Dedifferentiated amniotic fluid mesenchymal stem cell (primary cell): ENCODE results near the gene RUNX2.

Experiments used
- DNase-seq: peaks from one replicate; pipeline ENCODE4 v3.0.0-alpha.2; 2016; ENCODE audit errors: extremely low spot score

The RUNX2 gene

GRCh38 chr6:45514454-45515230 is 186.5 kb downstream of the RUNX2 start:
- DNase-seq, result no peak

GRCh38 chr6:45518013-45518720 is 190.0 kb downstream of the RUNX2 start:
- no peak for DNase-seq

DNA sequence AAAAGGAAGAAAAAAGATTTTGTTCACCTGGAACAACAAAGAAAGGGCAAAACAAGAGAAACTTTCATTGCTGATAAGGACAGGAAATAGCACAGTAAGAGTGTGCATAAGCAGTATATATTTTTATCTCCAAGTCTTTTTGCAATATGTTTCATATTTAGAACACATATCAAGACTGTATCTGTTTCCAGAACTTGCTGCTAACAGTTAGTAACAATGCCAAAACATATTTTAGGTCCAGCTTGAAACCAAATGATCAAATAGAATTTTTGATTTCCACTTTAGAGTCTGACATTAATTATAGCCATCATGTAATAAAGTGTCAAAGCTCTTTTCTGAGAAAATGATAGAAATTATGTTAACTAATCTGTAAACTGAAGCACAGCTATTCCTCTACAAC is 193.1 kb downstream of the RUNX2 start:
- no peak for DNase-seq

- DNase-seq, result no peak
These were observed 194.4 kb downstream of the RUNX2 start for GRCh38 chr6:45522486-45522885.

DNA sequence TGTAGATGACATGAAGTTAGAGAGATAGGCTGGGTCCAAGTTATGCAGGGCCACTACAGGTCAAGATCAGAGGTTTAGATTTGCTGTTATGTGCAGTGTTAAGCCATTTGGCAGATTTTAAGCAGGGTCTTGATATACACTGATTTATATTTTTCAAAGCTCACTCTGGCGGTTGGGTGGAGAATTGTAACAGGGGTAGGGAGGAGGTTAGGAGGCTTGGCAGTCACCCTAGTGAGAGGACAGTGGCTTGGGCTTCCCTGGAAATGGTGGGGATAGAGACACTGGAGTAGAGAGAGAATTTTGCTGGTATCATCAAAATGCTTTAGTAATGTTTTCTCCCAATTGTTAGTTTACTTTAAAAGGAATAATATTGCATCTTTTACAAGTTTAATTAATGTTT is 199.1 kb downstream of the RUNX2 start:
- no peak for DNase-seq

- no peak for DNase-seq
These were observed 204.0 kb downstream of the RUNX2 start for GRCh38 chr6:45531999-45532595.

DNA sequence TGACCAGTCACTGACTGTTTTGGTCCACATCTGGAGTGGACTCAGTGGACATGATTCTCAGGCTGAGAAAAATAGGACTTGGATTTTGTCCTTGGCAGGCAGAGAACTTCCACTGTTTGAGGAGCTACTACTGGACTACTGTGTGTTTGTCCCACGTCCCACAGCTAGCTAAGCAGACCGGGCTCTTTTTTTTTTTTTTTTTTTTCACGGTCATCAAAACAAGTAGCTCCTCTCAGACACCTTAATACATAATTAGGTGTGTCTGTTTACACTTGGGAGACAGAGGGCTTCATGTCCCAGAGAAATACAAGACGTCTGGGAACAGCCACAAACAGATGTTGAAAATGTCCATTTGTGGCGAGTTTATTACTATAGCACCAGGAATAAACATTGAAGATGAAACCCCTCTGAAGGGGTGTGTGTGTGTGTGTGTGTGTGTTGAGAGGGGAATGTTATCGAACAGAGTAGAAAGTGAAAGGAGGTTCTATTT is 204.6 kb downstream of the RUNX2 start:
- DNase-seq, result peak; percentile 16

GRCh38 chr6:45533386-45533785 is 205.3 kb downstream of the RUNX2 start:
- peak; percentile 20 for DNase-seq

- DNase-seq, result no peak
These were observed 207.8 kb downstream of the RUNX2 start for GRCh38 chr6:45535933-45536332.

DNA sequence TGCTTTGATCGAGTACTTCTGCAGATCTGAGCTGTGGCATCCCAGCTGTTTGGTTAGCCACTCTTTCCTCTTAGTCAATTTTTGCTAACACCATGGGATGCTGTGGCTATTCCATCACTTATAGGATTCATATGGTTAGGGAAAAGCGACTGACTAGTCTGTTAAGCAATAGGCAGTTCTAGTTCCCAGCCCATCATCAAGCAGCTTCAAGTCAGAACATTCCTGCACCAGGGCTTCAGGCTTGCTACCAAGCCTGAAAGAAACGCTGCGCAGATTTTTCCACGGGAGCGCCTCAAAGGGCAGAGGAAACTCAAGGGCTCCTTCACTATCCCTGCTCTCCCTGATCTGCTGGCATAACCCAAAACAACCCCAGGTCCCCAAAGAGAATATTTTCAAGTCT is 209.4 kb downstream of the RUNX2 start:
- no peak for DNase-seq

DNA sequence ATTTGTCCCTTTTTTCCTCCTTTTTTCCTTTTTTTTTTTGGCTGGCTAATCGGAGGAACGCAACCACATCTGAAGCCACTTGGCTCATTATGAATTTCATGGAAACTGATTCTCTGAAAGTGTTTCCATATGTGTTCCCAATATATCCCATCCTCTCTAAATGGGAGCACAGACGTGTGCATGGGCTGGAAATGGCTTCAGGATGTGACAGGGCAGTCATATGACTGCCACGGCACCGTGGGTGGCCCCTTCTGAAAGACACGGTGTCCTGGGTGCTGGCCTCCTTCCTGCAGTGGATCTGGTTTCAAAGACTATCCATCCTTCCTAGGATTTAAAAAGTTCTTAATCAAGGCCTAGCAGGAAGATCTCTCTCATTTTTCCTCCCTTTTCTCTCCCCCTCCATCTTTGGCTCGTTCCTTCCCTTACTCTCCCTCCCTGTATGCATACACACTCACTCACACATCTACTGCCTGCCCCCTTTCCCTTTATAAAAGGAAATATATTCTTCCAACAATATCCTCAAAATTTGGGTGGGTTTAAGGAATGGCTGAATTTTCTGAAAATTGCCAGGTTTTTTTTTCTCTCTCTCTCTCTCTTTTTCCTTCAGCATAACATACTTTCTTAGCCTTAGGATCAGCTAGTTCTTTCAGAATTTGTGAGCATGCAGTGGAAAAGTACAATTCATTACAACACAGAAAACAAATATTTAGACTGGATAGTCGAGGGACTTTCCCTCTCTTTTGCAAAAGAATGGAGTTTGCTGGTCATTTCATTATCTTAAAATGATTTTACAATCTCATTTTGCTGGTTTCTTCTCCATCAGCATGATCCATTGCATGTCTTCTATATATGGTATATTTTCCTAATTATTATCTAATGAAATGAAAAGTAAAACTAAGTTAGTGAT is 210.8 kb downstream of the RUNX2 start:
- DNase-seq, result no peak

- DNase-seq, result no peak
These were observed 212.3 kb downstream of the RUNX2 start for GRCh38 chr6:45540375-45540920.

DNA sequence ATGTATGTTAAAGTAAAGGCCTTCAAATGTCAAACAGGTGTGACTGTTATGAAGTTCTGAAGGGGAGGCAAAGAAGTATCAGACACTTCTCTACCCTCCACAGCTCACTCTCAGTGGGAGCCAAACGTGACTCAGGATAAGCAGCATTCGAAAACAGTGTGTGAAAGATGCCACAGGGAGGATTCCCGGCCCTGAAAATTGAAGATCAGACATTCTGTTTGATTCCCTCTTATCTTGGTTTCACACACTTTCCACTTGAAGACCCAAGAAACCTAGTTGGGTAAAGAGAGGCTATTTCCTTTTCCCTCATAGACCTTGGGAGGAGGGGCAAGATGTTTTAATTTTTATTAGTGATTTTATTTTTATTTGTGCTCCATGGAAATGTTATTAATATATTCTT is 213.8 kb downstream of the RUNX2 start:
- DNase-seq, result no peak

DNA sequence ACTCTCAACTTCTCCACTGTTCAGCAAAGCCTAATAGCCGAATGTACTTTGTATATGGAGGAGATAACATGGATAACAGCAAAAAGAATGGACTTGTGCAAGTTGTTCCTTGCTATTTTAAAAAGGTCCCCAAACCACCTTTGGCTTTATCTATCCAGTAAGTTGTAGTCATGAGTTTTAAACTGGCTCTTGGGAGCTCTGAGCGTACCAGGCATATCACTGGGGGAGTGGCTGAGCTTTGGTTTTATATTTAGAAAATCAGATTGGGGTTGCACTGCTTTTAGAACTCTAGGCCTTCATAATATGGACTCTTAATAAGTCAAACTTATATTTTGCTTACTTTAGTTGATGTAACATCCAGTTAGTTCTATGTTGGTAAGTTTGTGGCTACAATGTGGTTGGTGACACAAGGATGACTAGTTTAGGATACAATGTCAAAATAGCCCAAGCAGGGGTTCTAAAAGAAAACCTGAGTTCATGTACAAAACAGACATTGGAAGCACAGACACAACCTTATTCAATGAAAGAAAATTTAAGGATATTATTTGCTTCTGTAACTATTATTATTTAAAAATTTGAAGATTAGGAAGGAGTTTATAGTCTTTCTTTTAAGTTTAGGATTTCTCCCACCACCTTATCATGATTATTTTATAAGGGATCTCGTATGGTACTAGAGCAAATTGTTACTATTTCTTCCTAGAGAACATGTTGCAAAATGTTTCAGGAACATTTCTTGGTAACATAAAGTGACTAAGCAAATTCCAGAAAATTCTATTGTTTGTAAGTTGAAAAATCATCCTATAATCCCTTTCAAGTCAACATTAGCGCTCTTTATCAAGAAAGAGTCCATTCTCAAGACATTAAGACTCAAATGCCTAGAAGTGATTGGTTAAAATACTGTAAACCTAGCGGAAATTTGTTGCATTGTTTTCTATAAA is 215.4 kb downstream of the RUNX2 start:
- DNase-seq, result no peak

- no peak for DNase-seq
These were observed 217.3 kb downstream of the RUNX2 start for GRCh38 chr6:45545416-45545815.

DNA sequence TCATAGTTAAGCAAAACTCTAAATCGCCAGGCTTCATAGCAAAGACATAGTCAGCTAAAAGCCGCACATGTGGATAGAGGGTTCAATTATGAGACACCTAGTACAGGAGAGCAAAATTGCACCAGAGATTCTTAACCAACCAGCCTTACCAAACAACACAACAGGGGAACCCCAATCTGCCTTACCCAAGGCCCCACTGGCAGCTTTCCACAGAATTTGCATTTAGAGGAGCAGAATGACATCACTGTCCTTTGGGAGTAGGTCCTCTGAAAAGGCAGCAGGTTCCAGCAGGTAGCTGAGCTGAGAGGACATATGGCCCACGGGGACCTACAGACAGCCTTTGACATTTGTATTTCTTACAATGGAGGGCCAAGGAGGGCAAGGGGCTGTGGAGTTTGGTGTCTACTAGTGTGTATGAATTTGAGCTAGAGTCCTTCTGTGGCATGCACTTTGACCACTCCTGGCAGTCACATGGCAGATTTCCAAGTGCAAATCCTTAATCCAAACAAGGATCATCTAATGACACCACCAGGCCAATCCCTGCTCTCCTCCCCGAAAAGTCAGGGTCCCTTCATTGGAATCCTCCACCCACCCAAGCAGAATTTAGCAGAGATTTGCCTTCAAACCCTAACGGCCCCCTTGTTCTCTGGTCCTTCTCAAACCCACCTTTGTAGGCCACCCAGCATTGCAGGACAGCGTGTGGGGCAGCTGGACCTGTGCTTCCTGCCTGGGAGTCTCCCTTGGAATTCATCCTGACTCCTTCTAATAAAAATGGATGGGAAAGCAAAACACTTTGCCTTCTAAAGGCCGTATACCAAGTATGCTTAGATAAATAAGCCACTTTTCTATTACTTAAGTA is 220.8 kb downstream of the RUNX2 start:
- no peak for DNase-seq

DNA sequence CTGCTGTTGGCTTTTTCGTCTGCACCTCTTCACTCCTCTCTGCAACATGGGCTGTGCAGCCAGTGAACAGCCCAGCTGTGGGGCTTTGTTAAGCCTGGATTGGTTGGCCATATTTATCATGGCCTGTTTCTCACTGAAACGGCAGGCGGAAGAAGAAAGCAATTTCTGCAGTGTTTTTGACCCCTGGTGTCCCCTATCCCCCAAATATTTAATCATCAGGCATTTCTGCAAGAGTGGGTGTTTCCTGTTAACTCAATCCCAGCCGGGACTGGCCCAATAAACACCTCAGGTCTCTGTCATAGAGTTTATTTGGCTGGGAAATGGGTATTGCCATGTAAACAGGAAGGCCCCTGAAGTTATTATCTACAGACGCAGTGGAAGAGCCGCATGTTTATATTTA is 224.4 kb downstream of the RUNX2 start:
- DNase-seq, result no peak

- DNase-seq, result no peak
These were observed 225.7 kb downstream of the RUNX2 start for GRCh38 chr6:45553730-45554344.

DNA sequence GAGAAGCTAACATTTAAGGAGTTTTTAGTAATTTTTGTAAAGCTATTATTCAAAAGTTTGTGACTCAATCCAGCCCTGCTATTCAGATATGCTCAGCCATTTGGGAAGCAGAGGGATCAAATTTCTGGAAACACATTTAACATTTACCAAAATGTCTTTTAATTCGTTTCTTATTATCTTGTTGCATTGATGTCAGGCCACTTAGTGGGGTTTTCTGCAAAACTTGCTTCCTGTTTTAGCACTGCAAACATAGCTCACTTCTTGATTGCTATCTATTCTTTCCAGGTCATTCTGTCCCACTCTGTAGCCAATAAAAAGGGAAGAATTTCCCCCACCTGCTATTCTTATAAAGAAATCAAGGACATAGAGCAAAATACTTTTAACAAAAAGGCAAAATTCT is 226.5 kb downstream of the RUNX2 start:
- no peak for DNase-seq
